K562 (cell line): Measurements from ENCODE around the gene LMO3. TPM values are rescaled to one million over a fixed set of nuclear protein-coding genes. Genes with fewer than 3 reads are reported as not detected.

ENCODE experiments used
- ATAC-seq: fragments of 200-7000 bp; cut with Tn5 transposase; 3 replicates; pipeline ENCODE4 v1.9.1; 2020; ENCODE audit warnings: moderate library complexity
- BruUV-seq: library from RNA; stranded (reverse); fragments of 400-500 nt; replicated peaks from 2 replicates; lab custom pipeline; 2021; lab: Mats Ljungman, UMichigan
- CTCF ChIA-PET: fragments of 300-600 bp; formaldehyde crosslinking; extraction: SDS; loops from one replicate; lab custom pipeline; 2021; ENCODE audit warnings: low intra/inter-chr PET ratio; lab: Yijun Ruan, JAX
- POLR2A ChIA-PET: fragments of 300-600, 350-650 bp; sonication (Branson Sonifier 250); formaldehyde crosslinking; extraction: SDS; loops from one replicate; lab custom pipeline; 2021; ENCODE audit warnings: antibody characterized with exemption, inconsistent platforms; lab: Yijun Ruan, JAX
- DNase-seq, 4 experiments: peaks; one replicate each; pipeline versions ENCODE4 v3.0.0 to v3.0.0-alpha.2; 2011 to 2018; ENCODE audit warnings: low spot score in 3 of 4, mixed read lengths in 3 of 4; ENCODE audit errors: extremely low read depth in 1 of 4
- FAIRE-seq: peaks from 2 replicates; lab custom pipeline; 2011; peaks lifted over from hg19 to GRCh38; lab: Jason Lieb, UNC
- H2AFZ ChIP-seq: 2 replicates; pipeline ENCODE4 v1.6.0; 2011; ENCODE audit warnings: low read depth, low read length, control low read depth, inconsistent platforms
- H3K27ac ChIP-seq: fragments of 200-600 bp; 3 replicates; pipeline ENCODE4 v1.8.0; 2011; ENCODE audit warnings: low read depth, mild to moderate bottlenecking, control low read depth, inconsistent platforms, low read length, moderate library complexity, mixed read lengths; ENCODE audit errors: extremely low read depth
- H3K27me3 ChIP-seq, 2 experiments: fragments of 300-600 bp in 1 of 2; 2 replicates in 1 of 2; 3 replicates in 1 of 2; pipeline versions ENCODE4 v1.6.0 to v1.8.0; 2011; ENCODE audit warnings: inconsistent platforms in 2 of 2, low read length in 2 of 2, mild to moderate bottlenecking in 1 of 2, mixed read lengths in 1 of 2, moderate library complexity in 1 of 2; ENCODE audit not compliant: control insufficient read depth in 2 of 2, insufficient read depth in 2 of 2
- H3K36me3 ChIP-seq: fragments of 300-600 bp; 3 replicates; pipeline ENCODE4 v1.8.0; 2011; ENCODE audit warnings: mild to moderate bottlenecking, low read length, inconsistent platforms; ENCODE audit not compliant: control insufficient read depth, insufficient read depth
- H3K4me1 ChIP-seq, 2 experiments: fragments of 200-600 bp in 1 of 2; replicated peaks in 1 of 2; 2 replicates in 1 of 2; 3 replicates in 1 of 2; pipeline versions ENCODE4 v1.5.1 to v1.8.0; 2011; ENCODE audit warnings: inconsistent platforms in 2 of 2, low read length in 2 of 2, mild to moderate bottlenecking in 1 of 2, mixed read lengths in 1 of 2, moderate library complexity in 1 of 2; ENCODE audit not compliant: control insufficient read depth in 2 of 2, insufficient read depth in 2 of 2
- H3K4me2 ChIP-seq: 2 replicates; pipeline ENCODE4 v1.6.1; 2011; ENCODE audit warnings: low read length, control low read depth, inconsistent platforms, mixed read lengths; ENCODE audit not compliant: insufficient read depth
- H3K4me3 ChIP-seq: fragments of 200-600 bp; sonication (generic), shearing (Covaris generic); 2 replicates; pipeline ENCODE4 v1.5.1; 2016; ENCODE audit warnings: control low read depth, inconsistent platforms
- H3K79me2 ChIP-seq: fragments of 200-600 bp; 3 replicates; pipeline ENCODE4 v1.8.0; 2011; ENCODE audit warnings: low read length, inconsistent platforms; ENCODE audit not compliant: control insufficient read depth, insufficient read depth
- H3K9ac ChIP-seq, 2 experiments: 2 replicates each; pipeline versions ENCODE4 v1.6.0 to v1.6.1; 2011; ENCODE audit warnings: low read depth in 2 of 2, low read length in 2 of 2, control low read depth in 1 of 2, inconsistent platforms in 1 of 2, mild to moderate bottlenecking in 1 of 2, mixed read lengths in 1 of 2; ENCODE audit not compliant: insufficient read depth in 1 of 2
- H3K9me1 ChIP-seq: one replicate; pipeline ENCODE4 v1.6.0; 2011; ENCODE audit warnings: inconsistent platforms, mild to moderate bottlenecking, low read length, moderate library complexity; ENCODE audit not compliant: control insufficient read depth, insufficient read depth
- H3K9me3 ChIP-seq: replicated peaks from 2 replicates; pipeline ENCODE4 v1.5.1; 2011; ENCODE audit warnings: low read depth, low read length, inconsistent platforms; ENCODE audit not compliant: control insufficient read depth, insufficient read depth
- H4K20me1 ChIP-seq: replicated peaks from 2 replicates; pipeline ENCODE4 v1.6.1; 2011; ENCODE audit warnings: low read length, inconsistent platforms, mixed read lengths; ENCODE audit not compliant: control insufficient read depth, insufficient read depth
- EGR1 ChIP-seq: fragments of 450-650 bp; conservative IDR thresholded peaks from 2 replicates; pipeline ENCODE4 v1.6.1; 2017; ENCODE audit warnings: mild to moderate bottlenecking
- MTF1 ChIP-seq: fragments of 250-450 bp; sonication (Bioruptor Pico); IDR thresholded peaks from 2 replicates; pipeline ENCODE4 v1.9.0; 2021; ENCODE audit warnings: moderate library complexity, mild to moderate bottlenecking, inconsistent platforms, borderline replicate concordance
- MYNN ChIP-seq, 2 experiments: sonication (generic); formaldehyde crosslinking in 1 of 2; IDR thresholded peaks; 2 replicates each; pipeline versions ENCODE4 v1.5.0 to v1.6.1; 2016 to 2020; ENCODE audit warnings: antibody characterized with exemption in 1 of 2, missing genetic modification reagents in 1 of 2
- NR2F6 ChIP-seq: fragments of 450-650 bp; formaldehyde crosslinking; IDR thresholded peaks from 2 replicates; pipeline ENCODE4 v1.4.0; 2020; ENCODE audit warnings: mild to moderate bottlenecking
- PKNOX1 ChIP-seq: fragments of 450-650 bp; IDR thresholded peaks from 2 replicates; pipeline ENCODE4 v1.6.1; 2016
- POLR2AphosphoS5 ChIP-seq: IDR thresholded peaks from 2 replicates; pipeline ENCODE4 v1.6.1; 2011; ENCODE audit warnings: mild to moderate bottlenecking, low read depth, low read length, moderate library complexity; ENCODE audit not compliant: control insufficient read depth, insufficient read depth
- PPARD ChIP-seq: fragments of 250-450 bp; sonication (Bioruptor Pico); IDR thresholded peaks from 2 replicates; pipeline ENCODE4 v1.8.0; 2022; ENCODE audit warnings: inconsistent platforms, mild to moderate bottlenecking, moderate library complexity
- PRPF4 ChIP-seq: fragments of 200-400 bp; formaldehyde crosslinking; IDR thresholded peaks from one replicate; pipeline ENCODE4 v1.6.1; 2017; ENCODE audit warnings: low read length, low read depth, mild to moderate bottlenecking; ENCODE audit not compliant: insufficient read depth, poor library complexity, severe bottlenecking
- TFAP4 ChIP-seq: sonication (generic); formaldehyde crosslinking; IDR thresholded peaks from 2 replicates; pipeline ENCODE4 v1.8.0; 2022; ENCODE audit warnings: missing genetic modification reagents, mild to moderate bottlenecking, moderate library complexity, borderline replicate concordance
- ZBED1 ChIP-seq: IDR thresholded peaks from 2 replicates; pipeline ENCODE4 v1.6.1; 2014
- ZBTB26 ChIP-seq: fragments of 450-650 bp; formaldehyde crosslinking; IDR thresholded peaks from 2 replicates; pipeline ENCODE4 v1.4.0; 2022; ENCODE audit warnings: missing genetic modification characterization
- ZC3H8 ChIP-seq: fragments of 450-650 bp; IDR thresholded peaks from 2 replicates; pipeline ENCODE4 v1.6.1; 2017
- ZKSCAN3 ChIP-seq: fragments of 250-450 bp; sonication (Bioruptor Pico); IDR thresholded peaks from 2 replicates; pipeline ENCODE4 v1.4.0; 2020
- ZSCAN32 ChIP-seq: fragments of 450-650 bp; formaldehyde crosslinking; IDR thresholded peaks from 2 replicates; pipeline ENCODE4 v1.4.0; 2020; ENCODE audit warnings: mild to moderate bottlenecking, moderate library complexity
- WGBS: fragments of 100-300 bp; shearing (Covaris generic); methylation state at CpG from one replicate; pipeline ENCODE4 v1.1.6; 2016; ENCODE audit warnings: low coverage, mixed read lengths; ENCODE audit not compliant: insufficient coverage; ENCODE audit errors: missing lambda C conversion rate; 5-methylcytosine and 5-hydroxymethylcytosine counted together
- in situ Hi-C: fragments of 300-500 bp; cut with MboI; formaldehyde crosslinking; loops from 4 replicates; pipeline ENCODE4 v1.15.0; 2018; ENCODE audit warnings: inconsistent platforms, mixed read lengths
- intact Hi-C: fragments of 100-400 bp; cut with micrococcal nuclease; formaldehyde crosslinking; loops from 2 replicates; pipeline ENCODE4 v1.14.2; 2022
- polyA plus RNA-seq, 8 experiments: library from polyadenylated mRNA; depleted of rRNA in 4 of 8; stranded (reverse) in 5 of 8; unstranded in 3 of 8; fragments of >200 nt; fragmentation: Nextera tagmentation in 2 of 8; fragmentation: Illumina TruSeq in 1 of 8; extraction: Ambion mirVana in 2 of 8; extraction: Trizol in 1 of 8; gene quantifications; 2 replicates each; pipeline versions ENCODE4 v1.2.1 to v1.2.3, GENCODE V29; 2011 to 2014; ENCODE audit warnings: inconsistent platforms in 1 of 8, missing spikeins in 1 of 8
- total RNA-seq, 7 experiments: library from RNA; depleted of rRNA in 6 of 7; stranded (reverse); fragments of >200 nt in 6 of 7; fragmentation: Illumina TruSeq in 2 of 7; extraction: Trizol in 2 of 7; gene quantifications; 2 replicates each; pipeline versions ENCODE4 v1.2.1 to v1.2.3, GENCODE V29; 2011 to 2021; ENCODE audit warnings: low replicate concordance in 1 of 7
- TF ChIP-seq, protein P1 (sequence below): IDR thresholded peaks from 2 replicates; pipeline ENCODE4 v1.6.1; 2011; ENCODE audit warnings: borderline replicate concordance, low read depth, mild to moderate bottlenecking, moderate library complexity, low read length; ENCODE audit not compliant: insufficient read depth, poor library complexity, severe bottlenecking
- TF ChIP-seq, protein P2 (sequence below): fragments of 450-650 bp; formaldehyde crosslinking; IDR thresholded peaks from 2 replicates; pipeline ENCODE4 v1.4.0; 2020; ENCODE audit warnings: mild to moderate bottlenecking

LMO3 gene
- total and polyA plus RNA-seq, 9 of the 15 experiments (the other 6 are each of a cell fraction or from before 2014, with no cell fraction given) = 0.04 to 0.40 (median 0.05) TPM; not detected in 6

- TF ChIP-seq PPARD (CRISPR knock-in tag) = no peak
- TF ChIP-seq, protein P1, sequence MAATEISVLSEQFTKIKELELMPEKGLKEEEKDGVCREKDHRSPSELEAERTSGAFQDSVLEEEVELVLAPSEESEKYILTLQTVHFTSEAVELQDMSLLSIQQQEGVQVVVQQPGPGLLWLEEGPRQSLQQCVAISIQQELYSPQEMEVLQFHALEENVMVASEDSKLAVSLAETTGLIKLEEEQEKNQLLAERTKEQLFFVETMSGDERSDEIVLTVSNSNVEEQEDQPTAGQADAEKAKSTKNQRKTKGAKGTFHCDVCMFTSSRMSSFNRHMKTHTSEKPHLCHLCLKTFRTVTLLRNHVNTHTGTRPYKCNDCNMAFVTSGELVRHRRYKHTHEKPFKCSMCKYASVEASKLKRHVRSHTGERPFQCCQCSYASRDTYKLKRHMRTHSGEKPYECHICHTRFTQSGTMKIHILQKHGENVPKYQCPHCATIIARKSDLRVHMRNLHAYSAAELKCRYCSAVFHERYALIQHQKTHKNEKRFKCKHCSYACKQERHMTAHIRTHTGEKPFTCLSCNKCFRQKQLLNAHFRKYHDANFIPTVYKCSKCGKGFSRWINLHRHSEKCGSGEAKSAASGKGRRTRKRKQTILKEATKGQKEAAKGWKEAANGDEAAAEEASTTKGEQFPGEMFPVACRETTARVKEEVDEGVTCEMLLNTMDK = no peak
- TF ChIP-seq NR2F6 (CRISPR knock-in tag) = no peak
- TF ChIP-seq ZSCAN32 = no peak
- no peak for TF ChIP-seq ZC3H8
Observed at GRCh38 chr12:16560273-16560672, 45.7 kb downstream of the LMO3 start (continued).

- ChIA-PET POLR2A (no interaction called here), CTCF (no interaction called here)
- FAIRE-seq = no peak
- BruUV-seq = no TSS peak
- DNase-seq = no peak
- Histone ChIP-seq H3K4me1 (no peaks in the 10 kb centered on the region), H3K9me3 (no peaks in the 10 kb centered on the region), H3K79me2 (no peaks in the 10 kb centered on the region), H3K9ac (no peak overlapping the region), H4K20me1 (no peaks in the 10 kb centered on the region), H3K27me3 (no peaks in the 10 kb centered on the region), H3K27ac (no peak overlapping the region), H3K4me3 (no peak overlapping the region), H3K4me2 (no peak overlapping the region), H3K36me3 (no peaks in the 10 kb centered on the region), H2AFZ (no peak overlapping the region), H3K9me1 (no peaks in the 10 kb centered on the region)
- in situ Hi-C loops (no loop called here), intact Hi-C loops (no loop called here)
- no peak for ATAC-seq
- WGBS = 0% methylated on average over 7 of the region's 7 CpGs
- TF ChIP-seq ZKSCAN3 (CRISPR knock-in tag) (no peak), ZBTB26 (CRISPR knock-in tag) (no peak), POLR2AphosphoS5 (no peak), PKNOX1 (no peak), ZBED1 (no peak), TFAP4 (no peak), MYNN (IDR thresholded peaks at IDR 0.05) (no peak), MYNN (CRISPR knock-in tag; IDR thresholded peaks at IDR 0.05) (no peak), EGR1 (no peak), PRPF4 (no peak), MTF1 (CRISPR knock-in tag) (no peak)
- TF ChIP-seq, protein P2, sequence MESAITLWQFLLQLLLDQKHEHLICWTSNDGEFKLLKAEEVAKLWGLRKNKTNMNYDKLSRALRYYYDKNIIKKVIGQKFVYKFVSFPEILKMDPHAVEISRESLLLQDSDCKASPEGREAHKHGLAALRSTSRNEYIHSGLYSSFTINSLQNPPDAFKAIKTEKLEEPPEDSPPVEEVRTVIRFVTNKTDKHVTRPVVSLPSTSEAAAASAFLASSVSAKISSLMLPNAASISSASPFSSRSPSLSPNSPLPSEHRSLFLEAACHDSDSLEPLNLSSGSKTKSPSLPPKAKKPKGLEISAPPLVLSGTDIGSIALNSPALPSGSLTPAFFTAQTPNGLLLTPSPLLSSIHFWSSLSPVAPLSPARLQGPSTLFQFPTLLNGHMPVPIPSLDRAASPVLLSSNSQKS (CRISPR knock-in tag) = no peak
Observed at GRCh38 chr12:16555630-16556029, 50.3 kb downstream of the LMO3 start.
